CD4-positive, alpha-beta T cell treated with Interleukin-6 for 4 hours (primary cell): ENCODE data around the gene CEP57L1.
"Not testable (repeated sequence)": the region's sequence is repeated elsewhere in the genome, so short reads cannot be mapped to it uniquely, and the experiment has no call there.

Experiments used
- DNase-seq: peaks from one replicate; pipeline ENCODE4 v3.0.0-alpha.2; 2020; ENCODE audit warnings: mixed read lengths

Gene CEP57L1

DNA sequence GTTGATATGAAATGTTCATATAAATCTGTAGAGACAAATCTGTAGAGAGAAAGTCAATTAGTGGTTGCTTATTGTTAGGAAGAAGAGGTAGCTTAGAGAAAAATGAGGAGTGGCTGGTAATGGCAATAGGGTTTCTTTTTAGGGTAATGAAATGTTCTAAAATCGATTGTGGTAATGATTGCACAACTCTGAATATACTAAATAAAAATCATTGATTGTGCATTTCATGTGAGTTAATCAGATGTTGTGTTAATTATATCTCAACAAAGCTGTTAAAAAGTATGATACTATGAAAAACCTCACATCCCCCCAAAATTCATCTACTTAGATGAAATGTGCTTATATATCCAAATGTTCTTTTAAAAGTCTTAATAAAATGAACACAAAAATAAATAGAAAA is 84.2 kb downstream of the CEP57L1 start:
- no peak for DNase-seq

GRCh38 chr6:109182578-109182977 is 87.3 kb downstream of the CEP57L1 start:
- no peak for DNase-seq

DNA sequence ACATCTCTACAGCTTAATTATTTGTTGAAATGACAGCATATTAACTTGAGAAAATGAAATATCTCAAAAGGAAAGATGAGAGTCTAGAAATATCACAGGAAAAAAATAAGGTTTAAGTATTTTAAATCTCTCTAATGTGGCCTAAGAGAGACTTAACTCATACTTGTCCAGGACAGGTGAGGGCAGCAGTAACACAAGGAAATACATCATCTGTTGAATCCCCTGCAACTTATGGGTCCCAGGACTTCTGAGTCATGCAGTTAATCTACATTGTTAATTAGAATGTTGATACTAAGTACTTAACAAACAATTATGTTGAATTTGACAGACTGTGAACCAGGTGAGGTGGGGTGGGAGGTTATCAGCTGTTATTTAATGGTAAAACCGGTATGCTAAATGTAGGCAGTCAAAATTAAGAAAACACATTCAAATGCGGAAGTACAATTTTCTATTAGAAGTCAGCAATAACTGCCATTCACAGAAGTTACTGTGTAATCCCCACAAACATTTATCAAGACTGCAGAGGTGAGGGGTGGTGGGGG is 87.9 kb downstream of the CEP57L1 start:
- DNase-seq: no peak

GRCh38 chr6:109184638-109185037 is 89.3 kb downstream of the CEP57L1 start:
- DNase-seq: no peak

DNA sequence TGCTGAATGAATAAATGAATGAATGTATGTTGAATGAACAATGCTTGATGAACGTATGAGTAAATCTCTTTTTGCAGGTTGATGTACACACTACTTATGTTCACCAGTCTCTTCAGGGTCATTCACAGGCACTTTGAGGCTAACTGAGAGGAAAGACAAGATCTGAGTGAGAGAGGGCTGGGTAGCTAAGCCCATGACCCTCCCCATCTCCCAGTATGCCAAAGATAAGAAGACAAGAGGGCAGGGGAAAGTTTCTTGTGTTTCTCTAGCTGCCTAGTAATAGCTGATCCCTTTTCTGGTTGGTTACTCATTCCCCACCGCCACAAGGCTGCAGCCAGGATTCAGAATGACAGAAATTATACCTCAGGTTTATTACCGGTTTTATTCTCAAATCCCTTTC is 90.7 kb downstream of the CEP57L1 start:
- DNase-seq: no peak

DNA sequence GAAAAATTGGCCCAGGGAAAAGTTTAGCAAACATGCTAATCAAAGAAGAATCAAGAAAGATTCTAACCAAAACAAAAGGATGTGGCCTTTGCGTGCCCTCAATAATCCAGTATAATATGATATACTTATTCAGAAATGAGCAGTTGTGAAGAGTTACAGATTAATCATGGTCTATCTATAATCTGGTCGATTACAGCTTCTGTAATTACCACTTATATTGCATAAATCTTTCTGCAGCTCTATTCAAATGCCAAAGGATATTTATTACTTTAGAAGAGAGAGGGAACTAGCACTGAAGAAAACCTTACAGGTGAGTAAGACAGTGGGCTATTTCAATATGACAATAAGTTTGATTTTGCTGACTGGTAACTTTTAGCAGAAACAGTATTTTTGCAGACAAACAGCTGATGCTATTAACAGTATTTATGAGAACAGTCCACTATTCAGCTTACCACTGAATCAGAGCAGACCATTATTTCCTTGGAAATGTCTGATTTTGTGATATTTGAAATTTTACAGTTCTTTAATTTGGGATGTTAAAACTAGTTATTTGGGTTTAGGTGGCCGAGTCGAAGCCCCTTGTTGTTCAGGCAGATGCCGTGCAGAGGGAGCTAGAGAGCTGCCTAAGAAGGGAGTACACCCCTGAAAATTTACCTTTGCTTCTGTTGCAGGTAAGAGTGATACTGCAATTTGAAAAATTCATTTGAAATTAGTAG is 92.2 kb downstream of the CEP57L1 start:
- peak; percentile 70 for DNase-seq

DNA sequence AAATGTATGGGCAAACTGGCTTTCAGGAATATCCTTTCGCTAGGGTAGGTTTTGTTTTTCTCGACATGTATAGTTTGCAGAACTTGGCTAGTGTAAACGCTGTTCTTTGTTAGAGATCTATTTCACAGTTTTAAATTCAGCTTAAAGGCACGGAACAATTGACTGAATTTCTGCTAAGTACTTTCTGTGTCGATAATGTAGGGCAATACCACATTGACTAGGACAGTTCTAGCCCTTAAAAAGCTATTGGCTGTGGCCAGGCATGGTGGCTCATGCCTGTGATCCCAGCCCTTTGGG is 92.8 kb downstream of the CEP57L1 start:
- no peak for DNase-seq

DNA sequence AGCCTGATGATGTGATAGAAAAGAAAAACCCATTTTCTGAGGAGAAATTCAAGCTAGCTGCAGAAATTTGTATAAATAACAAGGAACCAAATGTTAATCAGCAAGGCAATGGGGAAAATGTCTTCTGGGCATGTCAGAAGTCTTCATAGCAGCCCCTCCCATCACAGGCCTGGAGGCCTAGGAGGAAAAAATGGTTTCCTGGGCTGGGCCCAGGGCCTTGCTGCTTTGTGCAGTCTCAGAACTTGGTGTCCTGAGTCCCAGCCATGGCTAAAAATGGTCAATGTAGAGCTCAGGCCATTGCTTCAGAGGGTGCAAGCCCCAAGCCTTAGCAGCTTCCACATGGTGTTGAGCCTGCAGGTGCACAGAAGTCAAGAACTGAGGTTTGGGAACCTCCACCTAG is 96.1 kb downstream of the CEP57L1 start:
- not testable (repeated sequence) for DNase-seq

GRCh38 chr6:109192865-109193264 is 97.6 kb downstream of the CEP57L1 start:
- DNase-seq: no peak

- DNase-seq: no peak
Measured at GRCh38 chr6:109194880-109195279, 99.6 kb downstream of the CEP57L1 start.

DNA sequence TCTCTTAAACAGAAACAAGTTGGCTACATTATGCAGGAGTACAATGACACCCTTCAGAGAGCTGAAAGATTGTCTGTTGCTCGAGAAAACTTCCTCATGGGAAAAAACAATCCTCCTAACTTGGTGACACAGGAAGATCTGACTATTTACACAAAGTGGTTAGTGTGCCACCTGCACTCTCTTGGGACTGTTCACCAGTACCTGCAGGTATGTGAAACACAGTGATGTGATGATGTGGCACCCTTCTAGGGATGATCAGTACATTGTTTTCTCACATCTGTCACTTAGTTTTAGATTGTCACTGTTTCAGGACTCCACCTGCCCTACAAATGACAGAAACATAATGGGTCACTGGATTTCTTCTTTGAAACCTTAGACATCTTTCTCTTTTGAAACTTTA is 101.8 kb downstream of the CEP57L1 start:
- no peak for DNase-seq

- DNase-seq: no peak
Measured at GRCh38 chr6:109202409-109203264, 107.3 kb downstream of the CEP57L1 start.

DNA sequence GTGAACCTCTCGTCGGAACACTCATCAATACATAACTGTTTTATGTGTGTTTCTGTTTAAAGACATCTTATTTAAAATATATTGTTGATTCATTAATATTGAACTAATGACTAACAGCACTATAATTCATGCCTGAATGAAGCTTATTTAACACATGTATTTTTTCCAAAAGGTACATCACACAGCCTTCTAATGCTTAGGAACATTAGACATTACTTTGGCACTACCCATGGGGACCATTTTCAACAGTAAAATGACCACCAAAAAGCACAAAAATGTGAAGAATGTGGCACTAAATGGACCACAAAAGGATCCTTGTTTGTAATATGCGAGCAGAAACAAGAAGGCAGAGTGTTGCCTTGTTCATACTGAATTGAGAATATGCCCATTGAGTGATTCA is 109.2 kb downstream of the CEP57L1 start:
- no peak for DNase-seq

GRCh38 chr6:109212683-109213082 is 117.4 kb downstream of the CEP57L1 start:
- no peak for DNase-seq
